Suprapubic skin (tissue), 3 donors: ENCODE measurements around the gene PLXDC2.

Source experiments
- CTCF ChIP-seq, 2 donors: fragments of 200-600 bp in 1 of 2; fragments of 450-650 bp in 1 of 2; sonication (generic) in 1 of 2; IDR thresholded peaks; one replicate each; pipeline ENCODE4 v1.5.1; 2016 to 2019; ENCODE audit warnings: antibody characterized with exemption in 2 of 2, mild to moderate bottlenecking in 1 of 2, moderate library complexity in 1 of 2
- EP300 ChIP-seq: sonication (generic); formaldehyde crosslinking; IDR thresholded peaks from one replicate; pipeline ENCODE4 v1.6.1; 2017; ENCODE audit warnings: antibody characterized with exemption
- POLR2A ChIP-seq, 2 donors: fragments of 450-650 bp; IDR thresholded peaks; one replicate each; pipeline ENCODE4 v1.6.1; 2017; ENCODE audit warnings: antibody characterized with exemption in 2 of 2, mild to moderate bottlenecking in 2 of 2, moderate library complexity in 2 of 2

- TF ChIP-seq EP300 (no peak), CTCF (IDR thresholded peaks at IDR 0.05) (no peak), POLR2A (IDR thresholded peaks at IDR 0.05) (no peak)
These were observed 97.8 kb downstream of the PLXDC2 start for GRCh38 chr10:19913987-19914386.
